T-helper 1 cell treated with Interleukin-12 subunit alpha and Interleukin-12 subunit beta and Interleukin-4 antibody, amounts not matched to agents 30 ng/mL and 1 ng/mL, for 36 hours (primary cell): ENCODE measurements around the gene RITA1. TPM values are rescaled to one million over a fixed set of nuclear protein-coding genes. Genes with fewer than 3 reads are reported as not detected.

ENCODE experiments used
- intact Hi-C: fragments of 100-400 bp; cut with micrococcal nuclease; formaldehyde crosslinking; loops from one replicate; pipeline ENCODE4 v1.15.1; 2024
- total RNA-seq: library from RNA; stranded (reverse); gene quantifications from 2 replicates; pipeline ENCODE4 v1.2.3, GENCODE V29; 2022

Gene RITA1
- total RNA-seq, 1 donor from 2014 or later, result 25.1 TPM

GRCh38 chr12:113241191-113242025 is 55.9 kb downstream of the RITA1 start:
- intact Hi-C loops, result no loop called here

Other genes with a start within 250 kb of the RITA1 start
- 286 and 292 TPM in 2 replicates for gene OAS3, start 247.2 kb upstream of the RITA1 start, total RNA-seq
- 213 and 215 TPM in 2 replicates for gene OAS2, start 207.2 kb upstream of the RITA1 start, total RNA-seq
- gene DTX1, start 129.0 kb upstream of the RITA1 start, total RNA-seq, result 0.66 TPM in 1 of 2 replicates, not detected in the other
- gene RASAL1, start 50.0 kb upstream of the RITA1 start, total RNA-seq, result 0.10 TPM in 1 of 2 replicates, not detected in the other
- 0.22 and 0.25 TPM in 2 replicates for gene CFAP73, start 36.0 kb upstream of the RITA1 start, total RNA-seq
- 71.4 and 85.8 TPM in 2 replicates for gene DDX54, start 243 bp upstream of the RITA1 start, total RNA-seq
- 51.4 and 57.5 TPM in 2 replicates for gene TPCN1, start 35.7 kb downstream of the RITA1 start, total RNA-seq
- gene SLC8B1, start 149.4 kb downstream of the RITA1 start, total RNA-seq, result 38.4 and 41.9 TPM in 2 replicates
- gene PLBD2, start 172.9 kb downstream of the RITA1 start, total RNA-seq, result 16.8 and 17.9 TPM in 2 replicates
- gene SDS, start 218.2 kb downstream of the RITA1 start, total RNA-seq, result not detected in 2 replicates
- 1.3 and 2.4 TPM in 2 replicates for gene SDSL, start 236.7 kb downstream of the RITA1 start, total RNA-seq